Raji (cell line): ENCODE data around the gene GRID2.

Source experiments
- POLR2A ChIP-seq: IDR thresholded peaks from 2 replicates; pipeline ENCODE4 v1.6.1; 2011; ENCODE audit warnings: low read depth, low read length, control low read depth; ENCODE audit not compliant: insufficient read depth

GRID2 gene

GRCh38 chr4:93814141-93814540, 1510.4 kb downstream of the GRID2 start:
- TF ChIP-seq POLR2A = no peak

- no peak for TF ChIP-seq POLR2A
Measured at GRCh38 chr4:93814722-93815121, 1511.0 kb downstream of the GRID2 start.
